HL-60/S4 treated with phorbol 12-myristate 13-acetate at 8.2 ng/mL for 4 days and 3 days (cell line): Measurements from ENCODE around the gene MAGEL2.
"Not testable (repeated sequence)": the region's sequence is repeated elsewhere in the genome, so short reads cannot be mapped to it uniquely, and the experiment has no call there.

Source experiments
- in situ Hi-C: fragments of 300-500 bp; cut with MboI; formaldehyde crosslinking; loops from 2 replicates; pipeline ENCODE4 v1.15.0; 2022; ENCODE audit warnings: low sequenced_read_pairs

The MAGEL2 gene

GRCh38 chr15:23616536-23616935, 31.1 kb downstream of the MAGEL2 start:
- in situ Hi-C loops = no loop called here

DNA sequence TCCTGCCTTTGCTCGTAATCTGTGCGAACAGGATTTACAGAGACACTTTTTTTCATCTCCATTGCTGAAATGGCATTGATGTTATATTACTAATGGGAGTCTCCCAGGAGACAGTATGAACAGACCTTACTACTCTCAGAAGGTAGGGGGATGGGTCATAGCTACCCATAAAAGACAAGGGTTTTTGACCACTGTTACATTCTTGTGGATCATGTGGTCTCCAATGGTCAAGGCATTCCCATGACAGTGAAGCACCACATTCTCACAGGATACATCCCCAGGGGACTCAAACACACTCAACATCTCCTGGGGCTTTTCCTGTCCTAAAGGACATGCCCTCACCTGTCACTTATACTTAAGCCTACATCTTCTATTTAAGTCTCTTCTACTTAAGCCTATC, 41.4 kb downstream of the MAGEL2 start:
- in situ Hi-C loops = no loop called here

- in situ Hi-C loops = no loop called here
Observed at GRCh38 chr15:23602124-23602523, 45.5 kb downstream of the MAGEL2 start.

GRCh38 chr15:23599053-23599452, 48.6 kb downstream of the MAGEL2 start:
- in situ Hi-C loops = no loop called here

- in situ Hi-C loops = not testable (repeated sequence)
Observed at GRCh38 chr15:23597278-23597677, 50.4 kb downstream of the MAGEL2 start.

- in situ Hi-C loops = no loop called here
Observed at GRCh38 chr15:23596736-23597135, 50.9 kb downstream of the MAGEL2 start.

- in situ Hi-C loops = no loop called here
Observed at GRCh38 chr15:23595368-23595767, 52.3 kb downstream of the MAGEL2 start.

GRCh38 chr15:23594252-23594770, 53.4 kb downstream of the MAGEL2 start:
- in situ Hi-C loops = no loop called here
